ENCODE results near the gene SPACA6. TPM values are rescaled to one million over a fixed set of nuclear protein-coding genes. Genes with fewer than 3 reads are reported as not detected.
"Not testable (repeated sequence)": the region's sequence is repeated elsewhere in the genome, so short reads cannot be mapped to it uniquely, and the experiment has no call there.

SPACA6 gene
- total RNA-seq, 6 experiments from 2014 or later: 12.2 to 14.9 (median 13.3) TPM

DNA sequence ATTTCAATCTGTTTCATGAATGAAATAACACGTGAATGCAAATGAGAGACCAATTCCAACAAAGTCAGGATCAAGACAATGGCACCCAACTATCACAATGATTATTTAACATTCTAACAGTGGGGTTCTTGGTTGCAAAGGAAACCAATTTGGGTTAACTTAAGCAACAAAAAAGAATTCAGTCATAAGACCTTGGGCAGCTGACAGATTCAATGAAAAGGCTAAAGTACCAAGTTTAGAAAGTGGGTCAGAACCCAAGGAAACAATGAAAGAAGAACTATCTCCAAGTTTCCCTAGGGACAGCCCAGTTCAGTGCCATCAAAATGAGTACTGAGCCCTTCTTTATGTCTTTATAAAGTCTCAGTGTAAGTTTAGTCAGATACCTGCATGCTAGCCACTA lies 29.0 kb upstream of the SPACA6 start:
- Mint-ChIP-seq H3K4me1 (ENCODE audit: low read depth) (no peaks in the 10 kb centered on the region), H3K4me3 (no peak overlapping the region), H3K27ac (no peak overlapping the region), H3K36me3 (ENCODE audit: low read depth) (no peaks in the 10 kb centered on the region), H3K27me3 (ENCODE audit: insufficient read depth) (peaks cover 6% of the 10 kb centered on the region), H3K9me3 (no peaks in the 10 kb centered on the region)
- no peak for DNase-seq
- TF ChIP-seq, protein P1, sequence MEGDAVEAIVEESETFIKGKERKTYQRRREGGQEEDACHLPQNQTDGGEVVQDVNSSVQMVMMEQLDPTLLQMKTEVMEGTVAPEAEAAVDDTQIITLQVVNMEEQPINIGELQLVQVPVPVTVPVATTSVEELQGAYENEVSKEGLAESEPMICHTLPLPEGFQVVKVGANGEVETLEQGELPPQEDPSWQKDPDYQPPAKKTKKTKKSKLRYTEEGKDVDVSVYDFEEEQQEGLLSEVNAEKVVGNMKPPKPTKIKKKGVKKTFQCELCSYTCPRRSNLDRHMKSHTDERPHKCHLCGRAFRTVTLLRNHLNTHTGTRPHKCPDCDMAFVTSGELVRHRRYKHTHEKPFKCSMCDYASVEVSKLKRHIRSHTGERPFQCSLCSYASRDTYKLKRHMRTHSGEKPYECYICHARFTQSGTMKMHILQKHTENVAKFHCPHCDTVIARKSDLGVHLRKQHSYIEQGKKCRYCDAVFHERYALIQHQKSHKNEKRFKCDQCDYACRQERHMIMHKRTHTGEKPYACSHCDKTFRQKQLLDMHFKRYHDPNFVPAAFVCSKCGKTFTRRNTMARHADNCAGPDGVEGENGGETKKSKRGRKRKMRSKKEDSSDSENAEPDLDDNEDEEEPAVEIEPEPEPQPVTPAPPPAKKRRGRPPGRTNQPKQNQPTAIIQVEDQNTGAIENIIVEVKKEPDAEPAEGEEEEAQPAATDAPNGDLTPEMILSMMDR (IDR thresholded peaks at IDR 0.05): no peak

DNA sequence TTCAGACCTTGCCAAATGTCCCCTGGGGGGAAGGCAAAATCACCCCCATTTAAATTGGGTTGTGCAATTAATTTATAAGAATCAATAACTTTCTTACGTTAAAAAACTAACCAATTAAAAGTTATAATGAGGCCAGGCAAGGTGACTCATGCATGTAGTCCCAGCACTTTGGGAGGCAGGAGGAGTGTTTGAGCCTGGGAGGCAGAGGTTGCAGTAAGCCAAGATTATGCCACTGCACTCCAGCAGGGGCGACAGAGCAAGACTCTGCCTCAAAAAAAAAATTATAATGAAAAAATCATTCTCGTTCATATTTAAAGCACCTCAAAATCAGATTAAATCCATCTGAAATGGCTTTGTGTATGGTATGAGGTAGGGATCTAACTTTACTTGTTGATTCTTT lies 28.1 kb upstream of the SPACA6 start:
- Mint-ChIP-seq H3K27me3 (ENCODE audit: insufficient read depth) (peaks cover 6% of the 10 kb centered on the region), H3K4me3 (no peak overlapping the region), H3K9me3 (no peaks in the 10 kb centered on the region), H3K27ac (no peak overlapping the region), H3K4me1 (ENCODE audit: low read depth) (no peaks in the 10 kb centered on the region), H3K36me3 (ENCODE audit: low read depth) (no peaks in the 10 kb centered on the region)
- TF ChIP-seq, protein P1 (IDR thresholded peaks at IDR 0.05): peak; percentile 79
- peak; percentile 36 for DNase-seq

DNA sequence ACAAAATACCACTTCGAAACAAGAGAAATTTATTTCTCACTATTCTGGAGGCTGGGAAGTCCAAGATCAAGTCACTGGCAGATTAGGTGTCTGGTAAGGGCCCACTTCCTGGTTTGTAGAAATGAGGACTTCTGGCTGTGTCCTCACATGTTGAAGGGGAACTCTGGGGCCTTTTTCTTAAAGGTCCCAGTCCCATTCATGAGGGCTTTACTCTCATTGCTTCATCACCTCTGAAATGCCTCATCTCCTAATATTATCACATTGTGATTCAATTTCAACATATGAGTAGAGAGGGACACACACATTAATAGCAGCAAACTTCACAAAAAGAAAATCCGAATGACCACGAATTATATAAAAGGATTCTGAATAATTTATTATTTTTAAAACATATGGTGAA lies 24.9 kb upstream of the SPACA6 start:
- no peak overlapping the region for H3K27ac Mint-ChIP-seq
- no peaks in the 10 kb centered on the region for H3K4me1 Mint-ChIP-seq (ENCODE audit: low read depth)
- no peaks in the 10 kb centered on the region for H3K36me3 Mint-ChIP-seq (ENCODE audit: low read depth)
- no peak overlapping the region for H3K4me3 Mint-ChIP-seq
- TF ChIP-seq, protein P1 (IDR thresholded peaks at IDR 0.05): no peak
- no peak for DNase-seq
- H3K27me3 Mint-ChIP-seq (ENCODE audit: insufficient read depth): peaks cover 6% of the 10 kb centered on the region
- H3K9me3 Mint-ChIP-seq: no peaks in the 10 kb centered on the region

DNA sequence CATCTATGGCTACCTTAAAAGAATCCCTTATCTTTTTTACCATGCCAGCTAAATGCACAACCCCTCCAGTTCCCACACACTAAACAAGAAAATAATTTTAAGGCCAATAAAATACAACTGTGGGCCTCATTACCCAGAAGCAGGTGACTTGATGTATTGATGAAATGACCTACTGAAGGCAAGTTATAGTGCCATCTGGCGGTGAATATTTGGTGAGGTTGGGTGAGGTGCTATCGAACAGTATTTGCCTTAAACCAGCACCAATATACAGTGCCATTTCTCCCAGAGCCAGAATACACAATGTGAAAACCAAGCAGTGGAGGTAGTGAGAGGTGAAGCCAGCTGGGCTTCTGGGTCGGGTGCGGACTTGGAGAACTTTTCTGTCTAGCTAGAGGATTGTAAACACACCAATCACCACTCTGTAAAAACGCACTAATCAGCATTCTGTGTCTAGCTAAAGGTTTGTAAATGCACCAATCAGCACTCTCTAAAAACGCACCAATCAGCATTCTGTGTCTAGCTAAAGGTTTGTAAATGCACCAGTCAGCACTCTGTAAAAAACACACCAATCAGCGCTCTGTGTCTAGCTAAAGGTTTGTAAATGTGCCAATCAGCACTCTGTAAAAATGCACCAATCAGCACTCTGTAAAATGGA lies 17.1 kb upstream of the SPACA6 start:
- not testable (repeated sequence) for DNase-seq; H3K27ac Mint-ChIP-seq; H3K4me3 Mint-ChIP-seq; H3K27me3 Mint-ChIP-seq (ENCODE audit: insufficient read depth); H3K36me3 Mint-ChIP-seq (ENCODE audit: low read depth); H3K4me1 Mint-ChIP-seq (ENCODE audit: low read depth)
- TF ChIP-seq, protein P1 (IDR thresholded peaks at IDR 0.05): peak; percentile 67
- peaks cover 12% of the 10 kb centered on the region for H3K9me3 Mint-ChIP-seq

DNA sequence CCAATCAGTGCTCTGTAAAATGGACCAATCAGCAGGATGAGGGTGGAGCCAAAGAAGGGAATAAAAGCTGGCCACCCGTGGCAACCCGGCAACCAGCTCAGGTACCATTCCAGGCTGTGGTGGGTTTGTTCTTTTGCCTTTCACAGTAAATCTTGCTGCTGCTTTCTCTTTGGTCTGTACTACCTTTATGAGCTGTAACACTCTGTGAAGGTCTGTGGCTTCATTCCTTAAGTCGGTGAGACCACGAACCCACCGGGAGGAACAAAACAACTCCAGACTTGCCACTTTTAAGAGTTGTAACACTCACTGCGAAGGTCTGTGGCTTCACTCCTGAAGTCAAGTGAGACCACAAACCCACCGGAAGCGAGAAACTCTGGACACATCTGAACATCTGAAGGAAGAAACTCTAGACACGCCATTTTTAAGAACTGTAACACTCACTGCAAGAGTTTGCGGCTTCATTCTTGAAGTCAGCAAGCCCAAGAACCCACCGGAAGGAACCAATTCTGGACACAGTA lies 16.5 kb upstream of the SPACA6 start:
- H3K27ac Mint-ChIP-seq: no peak overlapping the region
- TF ChIP-seq, protein P1 (IDR thresholded peaks at IDR 0.05): no peak
- H3K27me3 Mint-ChIP-seq (ENCODE audit: insufficient read depth): peaks cover 5% of the 10 kb centered on the region
- H3K9me3 Mint-ChIP-seq: peaks cover 12% of the 10 kb centered on the region
- peaks cover 9% of the 10 kb centered on the region; the same call in 1 of the 2 replicates for H3K4me1 Mint-ChIP-seq (ENCODE audit: low read depth)
- DNase-seq: no peak
- H3K4me3 Mint-ChIP-seq: no peak overlapping the region
- 0 out of 2 replicates have a peak, but pooled peaks cover 3% of the 10 kb centered on the region for H3K36me3 Mint-ChIP-seq (ENCODE audit: low read depth)
